OCI-LY7 (cell line): ENCODE measurements around the gene SDF4. TPM values are rescaled to one million over a fixed set of nuclear protein-coding genes. Genes with fewer than 3 reads are reported as not detected.
"Not testable (repeated sequence)": the region's sequence is repeated elsewhere in the genome, so short reads cannot be mapped to it uniquely, and the experiment has no call there.

Experiments
- BruUV-seq: library from RNA; stranded (reverse); fragments of 400-500 nt; replicated peaks from 2 replicates; lab custom pipeline; 2021; lab: Mats Ljungman, UMichigan
- CTCF ChIA-PET: fragments of 300-600 bp; sonication (Branson Sonifier 250); formaldehyde crosslinking; loops from one replicate; lab custom pipeline; 2022; ENCODE audit warnings: antibody characterized with exemption; ENCODE audit not compliant: unreplicated experiment; lab: Charles Lee
- POLR2A ChIA-PET: fragments of 300-600 bp; sonication (Branson Sonifier 250); formaldehyde crosslinking; loops from one replicate; lab custom pipeline; 2022; ENCODE audit warnings: antibody characterized with exemption; lab: Charles Lee
- DNase-seq: peaks from one replicate; pipeline ENCODE4 v3.0.0-alpha.2; 2015; ENCODE audit warnings: low spot score
- H2AFZ ChIP-seq: fragments of 200-600 bp; sonication (generic), shearing (Covaris generic); 2 replicates; pipeline ENCODE4 v1.6.1; 2014; ENCODE audit warnings: mild to moderate bottlenecking, antibody characterized with exemption, low read length, moderate library complexity
- H3K27ac ChIP-seq: fragments of 200-600 bp; sonication (generic); 2 replicates; pipeline ENCODE4 v1.5.1; 2014; ENCODE audit warnings: mixed run types, low read depth, mild to moderate bottlenecking, moderate library complexity, low read length, inconsistent platforms; ENCODE audit not compliant: poor library complexity, severe bottlenecking
- H3K36me3 ChIP-seq: fragments of 200-600 bp; sonication (generic); 2 replicates; pipeline ENCODE4 v1.6.1; 2014; ENCODE audit warnings: mild to moderate bottlenecking, antibody characterized with exemption, low read length, moderate library complexity, mixed read lengths; ENCODE audit not compliant: insufficient read depth
- H3K4me1 ChIP-seq: fragments of 200-600 bp; sonication (generic); 2 replicates; pipeline ENCODE4 v1.5.1; 2014; ENCODE audit warnings: mild to moderate bottlenecking, low read length; ENCODE audit not compliant: insufficient read depth, poor library complexity, severe bottlenecking
- H3K4me2 ChIP-seq: fragments of 200-600 bp; sonication (generic); 2 replicates; pipeline ENCODE4 v1.6.1; 2014; ENCODE audit warnings: mild to moderate bottlenecking, low read length
- H3K4me3 ChIP-seq: fragments of 200-600 bp; sonication (generic); 2 replicates; pipeline ENCODE4 v1.5.1; 2014; ENCODE audit warnings: mild to moderate bottlenecking, low read depth, low read length; ENCODE audit not compliant: poor library complexity, severe bottlenecking
- H3K79me2 ChIP-seq: fragments of 200-600 bp; sonication (generic); 2 replicates; pipeline ENCODE4 v1.6.1; 2016; ENCODE audit warnings: low read depth, mild to moderate bottlenecking, low read length, moderate library complexity, mixed read lengths; ENCODE audit not compliant: insufficient read depth
- H3K9me2 ChIP-seq: fragments of 200-600 bp; sonication (generic); 2 replicates; pipeline ENCODE4 v1.6.1; 2016; ENCODE audit warnings: mild to moderate bottlenecking, low read length, mixed read lengths; ENCODE audit not compliant: insufficient read depth
- H3K9me3 ChIP-seq: fragments of 200-600 bp; sonication (generic); 2 replicates; pipeline ENCODE4 v1.6.1; 2014; ENCODE audit warnings: mild to moderate bottlenecking, mixed run types, low read length, mixed read lengths
- H4K20me1 ChIP-seq: fragments of 200-600 bp; sonication (generic); 2 replicates; pipeline ENCODE4 v1.6.1; 2014; ENCODE audit warnings: mild to moderate bottlenecking, antibody characterized with exemption, low read length, moderate library complexity, mixed read lengths; ENCODE audit not compliant: insufficient read depth
- CTCF ChIP-seq: fragments of 200-600 bp; sonication (generic); conservative IDR thresholded peaks from 2 replicates; pipeline ENCODE4 v1.5.1; 2014; ENCODE audit warnings: mild to moderate bottlenecking, antibody characterized with exemption, low read length, moderate library complexity, mixed read lengths
- EZH2phosphoT487 ChIP-seq: fragments of 200-600 bp; sonication (generic); IDR thresholded peaks from 2 replicates; pipeline ENCODE4 v1.6.1; 2018; ENCODE audit warnings: low read depth, borderline replicate concordance, mild to moderate bottlenecking, mixed run types, antibody characterized with exemption, low read length, moderate library complexity, mixed read lengths
- intact Hi-C: fragments of 100-400 bp; cut with micrococcal nuclease; formaldehyde crosslinking; loops from one replicate; pipeline ENCODE4 v1.10.0; 2022; ENCODE audit not compliant: unreplicated experiment
- total RNA-seq, 2 experiments: library from RNA; depleted of rRNA in 1 of 2; stranded (reverse); fragments of >200 nt in 1 of 2; shearing (Covaris generic) in 1 of 2; gene quantifications; 2 replicates each; pipeline ENCODE4 v1.2.3, GENCODE V29; 2014 to 2022

Gene SDF4
- total RNA-seq, 2 experiments from 2014 or later, result 47.7 to 85.7 TPM

DNA sequence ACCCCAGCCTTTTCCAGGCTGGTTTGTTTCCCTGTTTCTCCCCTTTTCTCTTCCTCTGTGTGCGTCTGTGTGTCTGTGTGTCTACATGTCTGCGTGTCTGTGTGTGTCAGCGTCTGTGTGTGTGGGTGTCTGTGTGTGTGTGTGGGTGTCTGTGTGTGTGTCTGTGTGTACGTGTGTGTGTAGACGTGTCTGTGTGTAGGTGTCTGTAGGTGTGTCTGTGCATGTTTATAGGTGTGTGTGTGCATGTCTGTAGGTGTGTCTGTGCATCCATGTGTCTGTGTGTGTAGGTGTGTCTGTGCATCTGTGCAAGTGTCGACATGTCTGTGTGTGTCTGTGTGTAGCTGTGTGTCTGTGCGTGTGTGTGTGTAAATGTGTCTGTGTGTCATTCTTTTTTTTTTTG lies 54.9 kb downstream of the SDF4 start:
- Histone ChIP-seq H3K4me3 (no peak overlapping the region), H3K9me2 (no peaks in the 10 kb centered on the region), H3K27ac (no peak overlapping the region), H3K79me2 (no peaks in the 10 kb centered on the region), H3K36me3 (no peaks in the 10 kb centered on the region), H4K20me1 (no peaks in the 10 kb centered on the region), H3K4me1 (no peaks in the 10 kb centered on the region), H3K4me2 (no peak overlapping the region), H2AFZ (no peak overlapping the region), H3K9me3 (no peaks in the 10 kb centered on the region)
- no peak for DNase-seq
- TF ChIP-seq CTCF, result no peak
- no peak for TF ChIP-seq EZH2phosphoT487
- ChIA-PET POLR2A (no interaction called here), CTCF (no interaction called here)
- intact Hi-C loops, result no loop called here
- no TSS peak for BruUV-seq

- H3K79me2 ChIP-seq, DNase-seq, H4K20me1 ChIP-seq, BruUV-seq, intact Hi-C loops, H3K4me3 ChIP-seq, H2AFZ ChIP-seq, H3K36me3 ChIP-seq, H3K9me2 ChIP-seq, H3K27ac ChIP-seq, H3K4me1 ChIP-seq, H3K4me2 ChIP-seq, H3K9me3 ChIP-seq, CTCF ChIA-PET: not testable (repeated sequence)
- POLR2A ChIA-PET, result interaction anchor here (0.5 kb wide), 1 partner anchor 643 kb away, joined by 3 read pairs; no protein-coding TSS in a partner anchor
These were observed 55.6 kb downstream of the SDF4 start for GRCh38 chr1:1176063-1176761.

- ChIA-PET POLR2A (interaction anchor here (0.5 to 0.7 kb wide), 2 partner anchors 290 to 644 kb away, joined by 3 to 4 read pairs; no protein-coding TSS in a partner anchor), CTCF (no interaction called here)
- no peaks in the 10 kb centered on the region for H3K79me2 ChIP-seq
- no peaks in the 10 kb centered on the region for H3K4me1 ChIP-seq
- no peak overlapping the region for H2AFZ ChIP-seq
- H4K20me1 ChIP-seq, result no peaks in the 10 kb centered on the region
- no TSS peak for BruUV-seq
- no peaks in the 10 kb centered on the region for H3K36me3 ChIP-seq
- no peaks in the 10 kb centered on the region for H3K9me2 ChIP-seq
- TF ChIP-seq EZH2phosphoT487 (no peak), CTCF (no peak)
- no peaks in the 10 kb centered on the region for H3K9me3 ChIP-seq
- H3K4me2 ChIP-seq, result no peak overlapping the region
- H3K27ac ChIP-seq, result no peak overlapping the region
- no peak overlapping the region for H3K4me3 ChIP-seq
- no peak for DNase-seq
- intact Hi-C loops, result no loop called here
These were observed 56.4 kb downstream of the SDF4 start for GRCh38 chr1:1175221-1176062.
